GM12801 (cell line): Measurements from ENCODE around the gene PIGR.

Source experiments
- CTCF ChIP-seq: IDR thresholded peaks from one replicate; pipeline ENCODE4 v1.5.1; 2011; ENCODE audit warnings: control low read depth; ENCODE audit not compliant: insufficient read length; ENCODE audit errors: extremely low read depth

The PIGR gene

GRCh38 chr1:206979379-206980043 lies 33.2 kb upstream of the PIGR start:
- TF ChIP-seq CTCF = no peak

- TF ChIP-seq CTCF = no peak
Observed at GRCh38 chr1:206978259-206978658, 32.0 kb upstream of the PIGR start.

DNA sequence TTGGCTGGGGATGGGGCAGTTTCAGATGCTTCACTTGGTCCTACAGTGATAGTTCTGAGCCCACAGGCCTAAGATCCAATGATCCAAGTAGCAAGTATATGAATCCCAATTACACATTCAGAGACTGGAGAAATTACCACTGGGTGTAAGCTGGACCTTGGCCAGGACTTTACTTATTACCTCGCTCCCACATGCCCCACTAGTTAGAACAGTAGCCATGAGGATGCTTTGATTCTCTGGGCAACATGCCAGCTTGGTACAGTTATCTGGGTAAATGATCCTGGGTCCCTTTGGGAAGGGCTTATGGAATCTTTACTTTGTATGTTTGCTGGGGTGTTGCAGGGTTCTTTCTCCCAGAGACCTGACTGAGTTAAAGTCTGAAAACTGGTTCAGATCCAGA lies 29.0 kb upstream of the PIGR start:
- no peak for TF ChIP-seq CTCF

GRCh38 chr1:206974140-206974539 lies 27.9 kb upstream of the PIGR start:
- TF ChIP-seq CTCF = no peak

DNA sequence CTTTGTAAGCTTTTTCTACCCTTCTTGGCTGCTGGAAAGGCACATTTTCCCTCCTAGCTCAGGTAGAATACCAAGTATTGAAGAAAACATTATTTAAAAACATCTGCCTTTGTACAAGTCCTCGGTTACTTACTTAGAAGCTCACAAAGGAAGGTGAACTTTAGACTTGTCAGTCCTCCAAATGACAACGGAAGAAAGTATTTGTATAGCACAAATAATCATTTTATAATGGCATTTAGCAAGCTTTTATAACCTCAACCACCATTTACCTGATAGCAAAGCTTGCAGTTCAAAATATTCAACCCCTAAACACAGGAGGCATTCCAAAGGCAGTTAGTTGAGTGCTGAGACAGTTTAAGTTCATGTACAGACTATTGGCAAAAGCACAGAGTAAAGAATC lies 26.5 kb upstream of the PIGR start:
- TF ChIP-seq CTCF = no peak

DNA sequence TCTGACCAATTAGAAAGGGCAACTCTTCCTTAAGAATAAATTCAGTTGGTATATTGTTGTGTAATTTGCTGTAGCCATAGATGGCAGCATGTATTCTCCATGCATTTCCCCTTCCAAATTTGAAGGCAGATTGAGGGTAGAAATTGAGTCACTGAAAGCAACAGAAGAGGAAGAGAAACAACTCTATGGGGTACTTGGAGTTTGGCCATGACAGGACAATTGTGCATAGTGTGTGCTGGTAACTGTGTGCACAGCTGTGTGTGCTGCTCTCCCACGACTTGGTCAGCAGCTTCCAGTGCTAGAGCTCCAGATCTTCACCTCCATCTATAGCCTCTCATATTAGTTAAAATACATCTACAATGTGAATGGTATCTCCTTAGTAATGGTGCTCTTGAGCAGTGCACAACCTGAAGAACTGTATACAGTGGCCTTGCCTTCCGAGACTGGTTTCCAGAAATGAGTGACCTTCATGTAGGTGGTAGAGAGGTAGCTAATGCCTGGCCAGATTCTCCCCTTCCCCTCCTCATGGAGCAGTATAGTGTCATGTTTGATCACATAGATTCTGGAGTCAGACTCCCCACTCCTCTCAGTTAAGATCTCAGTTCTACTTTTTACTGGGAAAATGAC lies 24.9 kb upstream of the PIGR start:
- no peak for TF ChIP-seq CTCF

GRCh38 chr1:206970446-206970845 lies 24.2 kb upstream of the PIGR start, which contains the start of gene FCAMR:
TSS of gene FCAMR (minus strand) at chr1:206970460. CDS start at chr1:206970125, 335 bp downstream.
- no peak for TF ChIP-seq CTCF
